HUES48 (cell line): Measurements from ENCODE around the gene DAB2.

ENCODE experiments used
- H3K27ac ChIP-seq: one replicate; pipeline ENCODE4 v1.7.0; 2013; ENCODE audit warnings: low read depth, low read length, inconsistent platforms
- H3K27me3 ChIP-seq: 2 replicates; pipeline ENCODE4 v1.6.1; 2013; ENCODE audit warnings: mild to moderate bottlenecking, low read length; ENCODE audit not compliant: control insufficient read depth, insufficient read depth
- H3K36me3 ChIP-seq: 2 replicates; pipeline ENCODE4 v1.6.1; 2013; ENCODE audit warnings: low read length; ENCODE audit not compliant: control insufficient read depth, insufficient read depth
- H3K4me1 ChIP-seq: 2 replicates; pipeline ENCODE4 v1.6.1; 2013; ENCODE audit warnings: mild to moderate bottlenecking, low read length; ENCODE audit not compliant: control insufficient read depth, insufficient read depth
- H3K4me3 ChIP-seq: 2 replicates; pipeline ENCODE4 v1.5.1; 2013; ENCODE audit warnings: mild to moderate bottlenecking, low read depth, low read length
- H3K9ac ChIP-seq: 2 replicates; pipeline ENCODE4 v1.6.1; 2013; ENCODE audit warnings: mild to moderate bottlenecking, low read depth, low read length, moderate library complexity
- H3K9me3 ChIP-seq: 2 replicates; pipeline ENCODE4 v1.6.1; 2013; ENCODE audit warnings: low read length; ENCODE audit not compliant: control insufficient read depth, insufficient read depth

DAB2 gene

GRCh38 chr5:39447968-39448367 lies 23.2 kb upstream of the DAB2 start:
- Histone ChIP-seq H3K9ac (no peak overlapping the region), H3K4me3 (no peak overlapping the region), H3K27me3 (no peaks in the 10 kb centered on the region), H3K27ac (no peak overlapping the region), H3K9me3 (no peaks in the 10 kb centered on the region), H3K4me1 (peaks cover 5% of the 10 kb centered on the region; the same call in 1 of the 2 replicates), H3K36me3 (no peaks in the 10 kb centered on the region)

- H3K4me1 ChIP-seq = peaks cover 5% of the 10 kb centered on the region; the same call in 1 of the 2 replicates
- H3K9me3 ChIP-seq = no peaks in the 10 kb centered on the region
- H3K36me3 ChIP-seq = no peaks in the 10 kb centered on the region
- H3K4me3 ChIP-seq = no peak overlapping the region
- H3K9ac ChIP-seq = no peak overlapping the region
- H3K27me3 ChIP-seq = no peaks in the 10 kb centered on the region
- no peak overlapping the region for H3K27ac ChIP-seq
These were observed 22.3 kb upstream of the DAB2 start for GRCh38 chr5:39447059-39447458.

GRCh38 chr5:39446231-39446630 lies 21.5 kb upstream of the DAB2 start:
- Histone ChIP-seq H3K27me3 (no peaks in the 10 kb centered on the region), H3K4me3 (no peak overlapping the region), H3K36me3 (no peaks in the 10 kb centered on the region), H3K9ac (no peak overlapping the region), H3K9me3 (no peaks in the 10 kb centered on the region), H3K27ac (no peak overlapping the region), H3K4me1 (peaks cover 5% of the 10 kb centered on the region; the same call in 1 of the 2 replicates)

GRCh38 chr5:39443911-39444310 lies 19.1 kb upstream of the DAB2 start:
- Histone ChIP-seq H3K27ac (no peak overlapping the region), H3K9ac (no peak overlapping the region), H3K27me3 (no peaks in the 10 kb centered on the region), H3K4me1 (peaks cover 5% of the 10 kb centered on the region; the same call in 1 of the 2 replicates), H3K4me3 (no peak overlapping the region), H3K36me3 (no peaks in the 10 kb centered on the region), H3K9me3 (no peaks in the 10 kb centered on the region)

GRCh38 chr5:39442991-39443390 lies 18.2 kb upstream of the DAB2 start:
- H3K9me3 ChIP-seq = no peaks in the 10 kb centered on the region
- H3K36me3 ChIP-seq = no peaks in the 10 kb centered on the region
- no peak overlapping the region for H3K27ac ChIP-seq
- H3K4me1 ChIP-seq = no peaks in the 10 kb centered on the region
- H3K27me3 ChIP-seq = no peaks in the 10 kb centered on the region
- no peak overlapping the region for H3K9ac ChIP-seq
- H3K4me3 ChIP-seq = no peak overlapping the region

- Histone ChIP-seq H3K9ac (no peak overlapping the region), H3K36me3 (no peaks in the 10 kb centered on the region), H3K27ac (no peak overlapping the region), H3K4me1 (no peaks in the 10 kb centered on the region), H3K27me3 (no peaks in the 10 kb centered on the region), H3K9me3 (no peaks in the 10 kb centered on the region), H3K4me3 (no peak overlapping the region)
These were observed 17.1 kb upstream of the DAB2 start for GRCh38 chr5:39441838-39442237.

- Histone ChIP-seq H3K36me3 (no peaks in the 10 kb centered on the region), H3K9me3 (no peaks in the 10 kb centered on the region), H3K9ac (no peak overlapping the region), H3K4me3 (no peak overlapping the region), H3K4me1 (no peaks in the 10 kb centered on the region), H3K27me3 (no peaks in the 10 kb centered on the region), H3K27ac (no peak overlapping the region)
These were observed 16.3 kb upstream of the DAB2 start for GRCh38 chr5:39440958-39441624.

- H3K4me1 ChIP-seq = no peaks in the 10 kb centered on the region
- no peak overlapping the region for H3K4me3 ChIP-seq
- H3K9me3 ChIP-seq = no peaks in the 10 kb centered on the region
- no peaks in the 10 kb centered on the region for H3K27me3 ChIP-seq
- no peak overlapping the region for H3K9ac ChIP-seq
- no peak overlapping the region for H3K27ac ChIP-seq
- H3K36me3 ChIP-seq = no peaks in the 10 kb centered on the region
These were observed 15.6 kb upstream of the DAB2 start for GRCh38 chr5:39440192-39440957.

- Histone ChIP-seq H3K9ac (no peak overlapping the region), H3K4me3 (no peak overlapping the region), H3K4me1 (no peaks in the 10 kb centered on the region), H3K9me3 (no peaks in the 10 kb centered on the region), H3K36me3 (no peaks in the 10 kb centered on the region), H3K27me3 (no peaks in the 10 kb centered on the region), H3K27ac (no peak overlapping the region)
These were observed 14.9 kb upstream of the DAB2 start for GRCh38 chr5:39439582-39440162.

GRCh38 chr5:39437467-39437866 lies 12.7 kb upstream of the DAB2 start:
- Histone ChIP-seq H3K9me3 (no peaks in the 10 kb centered on the region), H3K36me3 (no peaks in the 10 kb centered on the region), H3K27me3 (no peaks in the 10 kb centered on the region), H3K4me1 (no peaks in the 10 kb centered on the region), H3K9ac (no peak overlapping the region), H3K27ac (no peak overlapping the region), H3K4me3 (no peak overlapping the region)

- Histone ChIP-seq H3K9ac (no peak overlapping the region), H3K4me3 (no peak overlapping the region), H3K9me3 (no peaks in the 10 kb centered on the region), H3K27ac (no peak overlapping the region), H3K36me3 (no peaks in the 10 kb centered on the region), H3K4me1 (no peaks in the 10 kb centered on the region), H3K27me3 (no peaks in the 10 kb centered on the region)
These were observed 9.1 kb upstream of the DAB2 start for GRCh38 chr5:39433848-39434247.
